Muscle layer of duodenum (tissue), 2 donors: ENCODE results near the gene DAPL1.
"Not testable (repeated sequence)": the region's sequence is repeated elsewhere in the genome, so short reads cannot be mapped to it uniquely, and the experiment has no call there.

Source experiments
- H3K27ac ChIP-seq: one replicate; pipeline ENCODE4 v1.7.0; 2013; ENCODE audit warnings: mild to moderate bottlenecking, low read length
- H3K27me3 ChIP-seq: one replicate; pipeline ENCODE4 v1.7.0; 2013; ENCODE audit warnings: low read depth, mild to moderate bottlenecking, control low read depth, low read length
- H3K36me3 ChIP-seq, 2 donors: one replicate each; pipeline ENCODE4 v1.7.0; 2013; ENCODE audit warnings: low read length in 2 of 2, control low read depth in 1 of 2, mild to moderate bottlenecking in 1 of 2; ENCODE audit not compliant: insufficient read depth in 2 of 2, control insufficient read depth in 1 of 2
- H3K4me1 ChIP-seq, 2 donors: one replicate each; pipeline ENCODE4 v1.7.0; 2013; ENCODE audit warnings: low read length in 2 of 2, mild to moderate bottlenecking in 2 of 2, control low read depth in 1 of 2, moderate library complexity in 1 of 2; ENCODE audit not compliant: insufficient read depth in 2 of 2, control insufficient read depth in 1 of 2
- H3K4me3 ChIP-seq, 2 donors: one replicate each; pipeline ENCODE4 v1.7.0; 2013; ENCODE audit warnings: low read length in 2 of 2, low read depth in 1 of 2, mild to moderate bottlenecking in 1 of 2
- H3K9me3 ChIP-seq, 2 donors: one replicate each; pipeline ENCODE4 v1.7.0; 2013; ENCODE audit warnings: low read length in 2 of 2, control low read depth in 1 of 2, mild to moderate bottlenecking in 1 of 2; ENCODE audit not compliant: control insufficient read depth in 1 of 2
- donor health status: healthy.

The DAPL1 gene

GRCh38 chr2:158848031-158848970 is 53.2 kb downstream of the DAPL1 start:
- H3K4me3 ChIP-seq, H3K9me3 ChIP-seq, H3K27ac ChIP-seq, H3K4me1 ChIP-seq, H3K27me3 ChIP-seq, H3K36me3 ChIP-seq: not testable (repeated sequence)

GRCh38 chr2:158860179-158860578 is 65.1 kb downstream of the DAPL1 start:
- not testable (repeated sequence) for H3K27ac ChIP-seq, H3K9me3 ChIP-seq, H3K36me3 ChIP-seq, H3K4me1 ChIP-seq, H3K27me3 ChIP-seq, H3K4me3 ChIP-seq

GRCh38 chr2:158861626-158862025 is 66.5 kb downstream of the DAPL1 start:
- not testable (repeated sequence) for H3K36me3 ChIP-seq, H3K4me1 ChIP-seq

GRCh38 chr2:158865469-158865868 is 70.4 kb downstream of the DAPL1 start:
- H3K4me1 ChIP-seq, H3K27me3 ChIP-seq, H3K36me3 ChIP-seq, H3K27ac ChIP-seq, H3K4me3 ChIP-seq, H3K9me3 ChIP-seq: not testable (repeated sequence)

More at GRCh38 chr2:158861626-158862025, 66.5 kb downstream of the DAPL1 start:
- H3K27ac ChIP-seq, H3K9me3 ChIP-seq, H3K4me3 ChIP-seq, H3K27me3 ChIP-seq: not testable (repeated sequence)
